ENCODE results near the gene VSTM5. TPM values are rescaled to one million over a fixed set of nuclear protein-coding genes. Genes with fewer than 3 reads are reported as not detected.

Gene VSTM5, protein sequence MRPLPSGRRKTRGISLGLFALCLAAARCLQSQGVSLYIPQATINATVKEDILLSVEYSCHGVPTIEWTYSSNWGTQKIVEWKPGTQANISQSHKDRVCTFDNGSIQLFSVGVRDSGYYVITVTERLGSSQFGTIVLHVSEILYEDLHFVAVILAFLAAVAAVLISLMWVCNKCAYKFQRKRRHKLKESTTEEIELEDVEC
- under 0.01 and 0.38 TPM in 2 replicates for total RNA-seq

GRCh38 chr11:93850594-93851018 lies at the start of gene VSTM5:
Gene VSTM5 (minus strand): TSS chr11:93850618. CDS start chr11:93850502, 116 bp downstream.

DNA sequence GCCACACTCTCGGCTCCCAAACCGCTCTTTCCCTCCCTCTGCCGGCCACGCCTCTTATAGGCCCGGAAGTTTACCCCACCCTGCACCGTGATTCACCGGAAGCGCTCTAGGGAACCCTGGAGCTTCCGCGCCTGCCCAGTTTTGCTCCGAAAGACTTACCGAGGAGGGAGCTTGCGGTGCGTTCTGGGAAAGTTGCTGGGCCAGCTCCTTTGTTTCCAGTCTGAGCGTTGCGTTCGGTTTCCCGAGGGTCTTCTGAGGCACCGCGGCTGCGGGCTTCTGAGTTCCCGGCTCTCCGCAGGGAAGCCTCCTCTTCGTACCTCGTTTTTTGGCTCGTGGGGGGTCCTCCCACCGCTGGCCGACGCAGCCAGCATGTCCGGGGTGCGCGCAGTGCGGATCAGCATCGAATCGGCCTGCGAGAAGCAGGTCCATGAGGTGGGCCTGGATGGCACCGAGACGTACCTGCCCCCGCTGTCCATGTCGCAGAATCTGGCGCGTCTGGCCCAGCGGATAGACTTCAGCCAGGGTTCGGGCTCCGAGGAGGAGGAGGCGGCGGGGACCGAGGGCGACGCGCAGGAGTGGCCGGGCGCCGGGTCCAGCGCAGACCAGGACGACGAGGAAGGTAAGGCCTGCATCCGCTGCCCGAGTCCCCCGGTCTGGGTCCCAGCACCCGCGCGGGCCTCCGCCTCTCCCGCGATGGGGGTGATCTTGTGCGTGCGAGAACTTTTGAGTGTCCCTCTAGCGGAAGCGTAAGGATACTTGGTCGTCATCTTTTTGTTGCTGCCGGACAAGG lies 66.1 kb downstream of the VSTM5 start, which contains the start of gene MED17:
MED17 (plus strand) TSS at position 138 of the 790 bp plus-strand sequence; CDS start at position 370, 232 bp downstream.

Other genes with a start within 250 kb of the VSTM5 start
- 7.6 and 9.5 TPM in 2 replicates for gene CEP295, start 188.9 kb downstream of the VSTM5 start, total RNA-seq
- 42.2 and 48.1 TPM in 2 replicates for gene TAF1D, start 109.1 kb downstream of the VSTM5 start, total RNA-seq
- 8.1 and 18.5 TPM in 2 replicates for gene C11orf54, start 108.9 kb downstream of the VSTM5 start, total RNA-seq
- 23.8 and 31.8 TPM in 2 replicates for gene MED17, start 66.3 kb downstream of the VSTM5 start, total RNA-seq
- not detected in 2 replicates for gene HEPHL1, start 170.7 kb upstream of the VSTM5 start, total RNA-seq